H1 (cell line): ENCODE data around the gene CDYL.

Experiments
- BCL11A ChIP-seq, 2 experiments: IDR thresholded peaks; one replicate each; pipeline ENCODE4 v1.6.1; 2011; ENCODE audit warnings: low read depth in 2 of 2, low read length in 2 of 2, mild to moderate bottlenecking in 2 of 2
- CBX8 ChIP-seq: fragments of 300-800, 300-1000 bp; sonication (generic); IDR thresholded peaks from 2 replicates; pipeline ENCODE4 v1.7.1; 2016; ENCODE audit warnings: low read depth, low read length, borderline replicate concordance
- CEBPB ChIP-seq: IDR thresholded peaks from 2 replicates; pipeline ENCODE4 v1.6.1; 2012; ENCODE audit warnings: low read depth, low read length
- CTCF ChIP-seq, 3 experiments: IDR thresholded peaks; 1 replicate in 2 of 3; 2 replicates in 1 of 3; pipeline versions ENCODE4 v1.5.1 to v1.6.1; 2011; ENCODE audit warnings: low read length in 3 of 3, mild to moderate bottlenecking in 3 of 3, inconsistent platforms in 2 of 3, low read depth in 1 of 3, moderate library complexity in 1 of 3; ENCODE audit not compliant: insufficient read depth in 1 of 3; ENCODE audit errors: control extremely low read depth in 1 of 3
- POLR2AphosphoS5 ChIP-seq: IDR thresholded peaks from 2 replicates; pipeline ENCODE4 v1.6.1; 2011; ENCODE audit warnings: low read depth, low read length
- POU5F1 ChIP-seq: IDR thresholded peaks from 2 replicates; pipeline ENCODE4 v1.6.1; 2011; ENCODE audit warnings: low read depth, mild to moderate bottlenecking, low read length, moderate library complexity
- RAD21 ChIP-seq, 2 experiments: IDR thresholded peaks in 1 of 2; conservative IDR thresholded peaks in 1 of 2; 2 replicates each; pipeline ENCODE4 v1.6.1; 2011; ENCODE audit warnings: low read depth in 2 of 2, low read length in 2 of 2, improper control_type of control experiment in 1 of 2, inconsistent platforms in 1 of 2, mild to moderate bottlenecking in 1 of 2, moderate library complexity in 1 of 2
- SAP30 ChIP-seq: fragments of 300-600 bp; sonication (generic); IDR thresholded peaks from 2 replicates; pipeline ENCODE4 v1.7.1; 2012; ENCODE audit warnings: low read length, moderate library complexity, mild to moderate bottlenecking, inconsistent platforms; ENCODE audit not compliant: insufficient read depth, insufficient replicate concordance
- SP1 ChIP-seq: IDR thresholded peaks from 2 replicates; pipeline ENCODE4 v1.6.1; 2011; ENCODE audit warnings: low read depth, low read length
- YY1 ChIP-seq: IDR thresholded peaks from 2 replicates; pipeline ENCODE4 v1.6.1; 2011; ENCODE audit warnings: low read depth, mild to moderate bottlenecking, low read length

GRCh38 chr6:4888841-4889240, 112.6 kb downstream of the CDYL start:
- TF ChIP-seq SAP30 (no peak), CTCF (IDR thresholded peaks at IDR 0.05; ENCODE audit: control extremely low read depth in 1 of 3, insufficient read depth in 1 of 3, low read depth in 1 of 3, low read length in 3 of 3) (no peak), CBX8 (no peak), SP1 (no peak), RAD21 (IDR thresholded peaks at IDR 0.05 in 1 of 2, conservative IDR thresholded peaks at IDR 0.05 in 1 of 2; ENCODE audit: low read depth in 2 of 2, low read length in 2 of 2) (no peak), BCL11A (IDR thresholded peaks at IDR 0.05; ENCODE audit: low read depth in 2 of 2, low read length in 2 of 2) (no peak), POLR2AphosphoS5 (no peak), CEBPB (no peak), YY1 (no peak), POU5F1 (no peak)
